ENCODE data around the gene BACH2.

The BACH2 gene

GRCh38 chr6:90294614-90294988, 2.0 kb downstream of the BACH2 start:
- H3K27ac ChIP-seq: no peak overlapping the region
- TF ChIP-seq CTCF (conservative IDR thresholded peaks at IDR 0.05): no peak

- H3K27ac ChIP-seq: no peak overlapping the region
- no peak for TF ChIP-seq ZFX (IDR thresholded peaks at IDR 0.05)
- TF ChIP-seq CTCF (conservative IDR thresholded peaks at IDR 0.05): no peak
Observed at GRCh38 chr6:90294008-90294511, 2.6 kb downstream of the BACH2 start.

- no peak overlapping the region for H3K27ac ChIP-seq
- TF ChIP-seq CTCF (conservative IDR thresholded peaks at IDR 0.05): no peak
- no peak for TF ChIP-seq ZFX (IDR thresholded peaks at IDR 0.05)
Observed at GRCh38 chr6:90293319-90293953, 3.2 kb downstream of the BACH2 start.

GRCh38 chr6:90291565-90291964, 5.1 kb downstream of the BACH2 start:
- no peak overlapping the region for H3K27ac ChIP-seq
- TF ChIP-seq ZFX (IDR thresholded peaks at IDR 0.05) (no peak), CTCF (conservative IDR thresholded peaks at IDR 0.05) (no peak)

GRCh38 chr6:90290811-90291420, 5.7 kb downstream of the BACH2 start:
- no peak overlapping the region for H3K27ac ChIP-seq
- TF ChIP-seq ZFX (IDR thresholded peaks at IDR 0.05): no peak
- no peak for TF ChIP-seq CTCF (conservative IDR thresholded peaks at IDR 0.05)

GRCh38 chr6:90289902-90290301, 6.7 kb downstream of the BACH2 start:
- no peak overlapping the region for H3K27ac ChIP-seq
- TF ChIP-seq ZFX (IDR thresholded peaks at IDR 0.05) (no peak), CTCF (conservative IDR thresholded peaks at IDR 0.05) (no peak)

- H3K27ac ChIP-seq: no peak overlapping the region
- TF ChIP-seq ZFX (IDR thresholded peaks at IDR 0.05) (no peak), CTCF (conservative IDR thresholded peaks at IDR 0.05) (no peak)
Observed at GRCh38 chr6:90288404-90288803, 8.2 kb downstream of the BACH2 start.

All from C4-2B (cell line).